ENCODE results near the gene NCAM2. TPM values are rescaled to one million over a fixed set of nuclear protein-coding genes. Genes with fewer than 3 reads are reported as not detected.

The NCAM2 gene
- polyA plus RNA-seq, 1 experiment = 7.7 TPM

DNA sequence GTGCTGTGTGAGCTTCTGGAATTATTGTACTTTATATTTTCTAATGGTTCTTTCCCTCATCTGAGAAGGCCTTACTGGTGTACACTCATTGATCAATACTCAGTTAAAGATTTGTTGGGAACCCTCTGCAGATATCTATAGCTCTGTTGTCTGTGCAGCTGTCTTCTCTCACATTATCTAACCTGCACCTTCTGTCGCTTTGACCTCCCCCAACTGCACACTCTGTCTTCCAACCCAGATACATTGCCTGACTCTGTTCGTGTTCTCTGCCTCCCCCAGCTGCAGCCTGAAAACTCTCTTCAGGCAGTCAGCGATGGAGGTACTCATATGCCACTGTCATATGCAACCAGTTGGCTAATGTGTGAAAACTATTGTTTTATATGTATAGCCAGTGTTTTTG, 334.3 kb downstream of the NCAM2 start:
- ChIA-PET POLR2A (no interaction called here), CTCF (no interaction called here)
- H3K4me3 ChIP-seq (ENCODE audit: low read depth, low read length) = no peak overlapping the region
- H3K27ac ChIP-seq (ENCODE audit: low read depth, low read length) = no peak overlapping the region
- H3K9me3 ChIP-seq (ENCODE audit: control insufficient read depth, insufficient read depth, low read length) = no peaks in the 10 kb centered on the region
- H3K27me3 ChIP-seq (ENCODE audit: control insufficient read depth, insufficient read depth, low read length) = no peaks in the 10 kb centered on the region
- no peak for DNase-seq (ENCODE audit: low read depth, low spot score)
- TF ChIP-seq, protein P1, sequence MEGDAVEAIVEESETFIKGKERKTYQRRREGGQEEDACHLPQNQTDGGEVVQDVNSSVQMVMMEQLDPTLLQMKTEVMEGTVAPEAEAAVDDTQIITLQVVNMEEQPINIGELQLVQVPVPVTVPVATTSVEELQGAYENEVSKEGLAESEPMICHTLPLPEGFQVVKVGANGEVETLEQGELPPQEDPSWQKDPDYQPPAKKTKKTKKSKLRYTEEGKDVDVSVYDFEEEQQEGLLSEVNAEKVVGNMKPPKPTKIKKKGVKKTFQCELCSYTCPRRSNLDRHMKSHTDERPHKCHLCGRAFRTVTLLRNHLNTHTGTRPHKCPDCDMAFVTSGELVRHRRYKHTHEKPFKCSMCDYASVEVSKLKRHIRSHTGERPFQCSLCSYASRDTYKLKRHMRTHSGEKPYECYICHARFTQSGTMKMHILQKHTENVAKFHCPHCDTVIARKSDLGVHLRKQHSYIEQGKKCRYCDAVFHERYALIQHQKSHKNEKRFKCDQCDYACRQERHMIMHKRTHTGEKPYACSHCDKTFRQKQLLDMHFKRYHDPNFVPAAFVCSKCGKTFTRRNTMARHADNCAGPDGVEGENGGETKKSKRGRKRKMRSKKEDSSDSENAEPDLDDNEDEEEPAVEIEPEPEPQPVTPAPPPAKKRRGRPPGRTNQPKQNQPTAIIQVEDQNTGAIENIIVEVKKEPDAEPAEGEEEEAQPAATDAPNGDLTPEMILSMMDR (IDR thresholded peaks at IDR 0.05; ENCODE audit: low read depth, low read length) = no peak

DNA sequence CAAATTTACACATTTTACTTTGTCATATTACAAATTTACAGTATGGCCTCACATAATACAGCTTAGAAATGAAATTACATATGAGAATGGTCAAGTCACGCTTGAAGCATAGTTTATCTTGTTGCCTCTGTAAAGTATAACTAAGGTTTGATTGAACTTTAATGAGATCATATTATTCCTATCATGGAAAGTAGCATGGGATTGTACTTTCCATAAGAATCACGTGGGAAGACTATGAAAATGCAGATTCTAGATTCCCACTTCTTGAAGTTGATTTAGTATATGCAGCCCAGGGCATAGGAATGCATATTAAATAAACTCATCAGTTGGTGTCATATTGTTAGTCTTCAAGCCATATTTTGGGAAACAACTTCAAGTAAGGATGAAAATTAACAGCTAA, 342.8 kb downstream of the NCAM2 start:
- POLR2A ChIA-PET = no interaction called here
- H3K9me3 ChIP-seq (ENCODE audit: control insufficient read depth, insufficient read depth, low read length) = no peaks in the 10 kb centered on the region
- CTCF ChIA-PET = no interaction called here

DNA sequence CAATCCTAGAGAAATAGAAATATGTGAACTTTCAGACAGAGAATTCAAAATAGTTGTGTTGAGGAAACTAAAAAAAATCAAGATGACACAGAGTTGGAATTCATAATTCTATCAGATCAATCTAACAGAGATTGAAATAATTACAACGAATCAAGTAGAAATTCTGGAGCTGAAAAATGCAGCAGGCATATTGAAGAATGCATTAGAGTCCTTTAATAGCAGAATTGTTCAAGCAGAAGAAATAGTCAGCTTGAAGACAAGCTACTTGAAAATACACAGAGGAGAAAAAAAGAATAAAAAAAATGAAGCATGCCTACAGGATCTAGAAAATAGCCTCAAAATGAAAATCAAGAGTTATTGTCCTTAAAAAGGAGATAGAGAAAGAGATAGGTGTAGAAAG, 347.1 kb downstream of the NCAM2 start:
- TF ChIP-seq, protein P1 (IDR thresholded peaks at IDR 0.05; ENCODE audit: low read depth, low read length) = no peak
- no peak for DNase-seq (ENCODE audit: low read depth, low spot score)
- no peaks in the 10 kb centered on the region for H3K27me3 ChIP-seq (ENCODE audit: control insufficient read depth, insufficient read depth, low read length)
- ChIA-PET POLR2A (no interaction called here), CTCF (no interaction called here)
- H3K9me3 ChIP-seq (ENCODE audit: control insufficient read depth, insufficient read depth, low read length) = no peaks in the 10 kb centered on the region
- H3K27ac ChIP-seq (ENCODE audit: low read depth, low read length) = no peak overlapping the region
- H3K4me3 ChIP-seq (ENCODE audit: low read depth, low read length) = no peak overlapping the region

More for the DNA sequence above, 342.8 kb downstream of the NCAM2 start:
- TF ChIP-seq, protein P1 (IDR thresholded peaks at IDR 0.05; ENCODE audit: low read depth, low read length) = no peak
- H3K27ac ChIP-seq (ENCODE audit: low read depth, low read length) = no peak overlapping the region
- DNase-seq (ENCODE audit: low read depth, low spot score) = no peak
- no peak overlapping the region for H3K4me3 ChIP-seq (ENCODE audit: low read depth, low read length)
- H3K27me3 ChIP-seq (ENCODE audit: control insufficient read depth, insufficient read depth, low read length) = no peaks in the 10 kb centered on the region

DNA sequence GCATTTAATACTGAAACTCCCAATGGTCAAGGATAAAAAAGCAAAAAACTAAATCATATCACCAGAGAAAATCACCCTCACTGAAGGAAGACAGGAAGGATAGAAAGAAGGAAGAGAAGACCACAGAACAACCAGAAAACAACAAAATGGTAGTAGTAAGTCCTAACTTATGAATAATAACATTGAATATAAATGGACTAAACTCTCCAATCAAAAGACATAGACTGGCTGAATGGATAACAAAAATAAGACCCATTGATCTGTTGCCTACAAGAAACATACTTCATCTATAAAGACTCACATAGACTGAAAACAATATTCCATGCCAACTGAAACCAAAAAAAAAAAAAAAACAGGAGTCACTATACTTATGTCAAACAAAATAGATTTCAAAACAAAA, 347.7 kb downstream of the NCAM2 start:
- no peak overlapping the region for H3K27ac ChIP-seq (ENCODE audit: low read depth, low read length)
- H3K27me3 ChIP-seq (ENCODE audit: control insufficient read depth, insufficient read depth, low read length) = no peaks in the 10 kb centered on the region
- no peak overlapping the region for H3K4me3 ChIP-seq (ENCODE audit: low read depth, low read length)
- TF ChIP-seq, protein P1 (IDR thresholded peaks at IDR 0.05; ENCODE audit: low read depth, low read length) = no peak
- ChIA-PET POLR2A (no interaction called here), CTCF (no interaction called here)
- DNase-seq (ENCODE audit: low read depth, low spot score) = no peak
- H3K9me3 ChIP-seq (ENCODE audit: control insufficient read depth, insufficient read depth, low read length) = no peaks in the 10 kb centered on the region

DNA sequence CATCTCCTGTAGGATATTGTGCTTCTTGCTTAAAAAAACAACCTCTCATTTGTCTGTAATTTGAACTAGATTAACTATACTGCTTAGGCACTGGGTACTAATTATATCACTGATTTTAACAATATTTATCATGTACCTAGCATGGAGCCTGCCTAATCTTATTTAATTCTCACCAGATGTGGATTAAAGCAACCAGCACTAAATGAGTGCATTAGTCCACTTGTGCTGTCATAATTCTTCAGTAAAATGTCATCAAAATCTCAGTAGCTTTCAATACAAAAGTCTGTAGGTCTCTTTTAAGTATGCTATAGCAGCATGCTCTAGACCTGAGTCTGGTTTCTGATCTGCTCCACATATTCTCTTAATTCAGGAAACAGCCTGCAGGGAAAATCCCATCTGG, 368.1 kb downstream of the NCAM2 start:
- H3K27ac ChIP-seq (ENCODE audit: low read depth, low read length) = no peak overlapping the region
- H3K27me3 ChIP-seq (ENCODE audit: control insufficient read depth, insufficient read depth, low read length) = no peaks in the 10 kb centered on the region
- CTCF ChIA-PET = no interaction called here
- no peaks in the 10 kb centered on the region for H3K9me3 ChIP-seq (ENCODE audit: control insufficient read depth, insufficient read depth, low read length)
- POLR2A ChIA-PET = no interaction called here
- TF ChIP-seq, protein P1 (IDR thresholded peaks at IDR 0.05; ENCODE audit: low read depth, low read length) = no peak
- H3K4me3 ChIP-seq (ENCODE audit: low read depth, low read length) = no peak overlapping the region
- DNase-seq (ENCODE audit: low read depth, low spot score) = no peak
